GM20431 (cell line): Measurements from ENCODE around the gene PCNX2.

Source experiments
- in situ Hi-C: fragments of 300-500 bp; cut with MseI, MboI; formaldehyde crosslinking; loops from one replicate; pipeline ENCODE4 v1.15.0; 2020; ENCODE audit warnings: low sequenced_read_pairs; ENCODE audit not compliant: unreplicated experiment

The PCNX2 gene

GRCh38 chr1:233237647-233238046 lies 57.9 kb downstream of the PCNX2 start:
- in situ Hi-C loops: loop anchor here (25.0 kb wide), 1 partner anchor 600 kb away; the partner anchor contains the start of gene SIPA1L2

DNA sequence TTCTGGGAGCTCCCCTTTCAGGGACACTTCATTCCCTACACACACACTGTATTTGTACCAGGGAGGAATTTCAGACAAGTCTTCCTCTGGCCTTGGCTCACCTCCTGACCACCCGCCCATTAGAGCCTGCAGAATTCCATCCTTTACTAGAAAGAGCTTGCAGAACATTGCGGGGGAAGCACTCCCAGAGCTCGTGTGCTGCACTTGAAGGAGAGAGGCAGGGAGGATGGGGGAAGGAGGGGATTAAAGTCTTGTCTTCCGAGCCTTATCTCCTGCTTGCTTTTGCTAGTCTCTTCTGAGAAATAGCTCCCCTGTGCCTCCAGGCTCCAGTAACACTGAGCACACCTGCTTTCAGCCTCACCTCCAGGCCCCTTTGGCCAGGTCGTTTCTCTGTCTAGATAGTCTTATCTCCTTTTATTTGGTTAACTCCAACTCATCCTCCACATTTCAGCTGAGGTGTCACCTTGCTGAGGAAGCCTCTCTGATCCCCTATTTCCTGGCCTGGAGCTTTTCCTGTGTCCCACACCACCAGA lies 62.0 kb downstream of the PCNX2 start:
- in situ Hi-C loops: loop anchor here (25.0 kb wide), 1 partner anchor 596 kb away; the partner anchor contains the start of gene SIPA1L2

DNA sequence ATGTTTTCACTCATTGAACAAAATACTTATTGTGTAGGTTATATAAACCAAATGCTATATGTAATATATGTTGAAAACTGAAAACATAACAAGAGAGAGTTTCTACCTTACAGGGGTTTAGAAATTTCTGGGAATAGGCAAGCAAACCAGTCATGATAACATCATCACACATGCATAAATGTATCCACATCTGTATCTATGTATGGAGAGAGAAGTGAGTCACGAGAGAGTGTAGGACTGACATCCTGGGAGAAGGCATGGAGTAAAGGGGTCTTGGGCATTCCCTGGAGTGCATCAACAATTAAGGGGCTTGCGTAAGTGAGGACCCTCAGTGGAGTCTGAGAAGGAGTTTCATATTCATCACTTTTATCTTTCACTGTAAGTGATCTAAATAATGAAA lies 65.5 kb downstream of the PCNX2 start:
- in situ Hi-C loops: loop anchor here (25.0 kb wide), 1 partner anchor 593 kb away; the partner anchor contains the start of gene SIPA1L2

DNA sequence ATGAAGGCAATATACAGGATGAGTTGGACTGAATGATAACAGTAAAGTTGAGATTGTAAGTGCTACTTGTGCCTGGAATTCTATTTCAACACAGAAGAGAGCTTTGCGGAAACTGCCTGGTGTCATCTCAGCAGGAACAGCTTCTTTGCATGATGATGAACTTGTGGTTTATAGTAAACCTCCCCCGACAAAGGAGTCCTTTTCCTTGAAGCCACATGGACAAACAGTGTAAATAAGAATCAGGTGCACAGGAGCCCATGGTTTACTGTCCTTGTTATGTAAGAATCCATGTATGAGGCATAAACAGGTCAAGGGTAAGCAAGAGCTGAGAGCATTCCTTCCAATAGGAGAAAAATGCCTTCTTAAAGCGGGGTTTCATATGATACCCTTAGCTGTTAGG lies 66.2 kb downstream of the PCNX2 start:
- in situ Hi-C loops: loop anchor here (25.0 kb wide), 1 partner anchor 592 kb away; the partner anchor contains the start of gene SIPA1L2

- in situ Hi-C loops: loop anchor here (25.0 kb wide), 1 partner anchor 591 kb away; the partner anchor contains the start of gene SIPA1L2
Measured at GRCh38 chr1:233227930-233228465, 67.5 kb downstream of the PCNX2 start.

DNA sequence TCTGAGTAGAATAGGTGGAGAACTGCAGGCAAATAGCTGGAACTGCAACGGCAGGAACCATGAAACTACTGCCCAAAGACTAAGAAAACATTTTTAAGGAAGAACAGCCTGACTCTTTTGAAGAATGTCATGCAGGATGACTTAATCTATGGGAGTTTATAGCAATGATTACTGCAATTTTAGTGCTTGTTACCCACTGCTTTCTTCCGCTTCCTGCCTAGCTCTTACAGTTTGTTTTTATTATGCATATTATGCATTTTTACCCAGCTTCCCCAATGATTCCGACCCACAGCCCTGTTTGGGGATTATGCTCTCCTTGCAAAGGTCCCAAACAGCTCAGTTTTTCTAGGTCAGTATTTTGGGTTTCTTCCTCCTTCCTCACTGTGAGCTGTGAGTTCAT lies 71.2 kb downstream of the PCNX2 start:
- in situ Hi-C loops: no loop called here

- in situ Hi-C loops: no loop called here
Measured at GRCh38 chr1:233217832-233218231, 77.7 kb downstream of the PCNX2 start.

GRCh38 chr1:233216009-233216408 lies 79.5 kb downstream of the PCNX2 start:
- in situ Hi-C loops: no loop called here

DNA sequence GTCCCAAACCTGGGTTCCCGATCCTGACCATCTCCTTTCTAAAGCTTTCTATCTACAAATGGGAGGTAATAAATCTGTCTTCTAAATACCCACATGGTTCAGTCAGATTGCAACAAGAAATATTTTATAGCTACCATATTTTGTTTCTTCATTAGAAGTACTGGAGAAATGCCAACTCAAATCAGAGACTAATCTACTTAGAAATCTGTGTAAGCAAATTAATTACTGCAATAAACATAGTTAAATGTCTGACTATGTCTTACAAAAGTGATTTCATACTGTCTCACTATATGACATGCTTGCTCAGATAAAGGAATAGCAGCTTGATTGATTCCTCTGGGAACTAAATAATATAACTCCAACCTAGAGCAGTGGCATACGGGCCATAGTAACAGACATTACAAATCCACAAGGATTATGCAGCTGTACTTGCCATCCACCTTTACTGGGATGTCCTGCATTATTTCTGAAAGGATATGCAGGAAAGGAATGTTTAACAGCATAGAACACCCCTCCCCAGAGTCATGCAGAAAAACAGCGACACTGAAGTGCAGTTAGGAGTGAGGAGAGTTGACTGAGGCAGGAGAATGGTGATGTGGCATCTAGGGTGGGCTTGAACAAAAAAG lies 80.3 kb downstream of the PCNX2 start:
- in situ Hi-C loops: no loop called here

DNA sequence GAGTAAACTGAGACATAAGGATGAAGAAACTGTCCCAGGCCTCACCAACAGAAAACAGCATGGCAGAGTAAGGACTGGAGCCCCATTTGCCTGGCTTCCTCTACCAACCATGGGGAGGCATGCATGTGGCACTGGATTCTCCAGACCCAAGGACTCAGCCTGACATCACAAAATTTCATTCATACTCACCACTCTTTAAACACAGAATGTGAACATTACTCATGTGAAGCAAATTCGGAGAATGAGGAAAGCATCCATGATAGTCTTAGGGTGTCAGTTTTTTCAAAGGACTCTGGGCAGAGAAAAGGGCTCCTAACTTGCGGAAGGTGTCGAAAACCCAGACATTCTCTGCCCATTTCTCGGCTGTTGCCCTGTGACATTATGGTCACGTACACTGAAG lies 83.9 kb downstream of the PCNX2 start:
- in situ Hi-C loops: no loop called here

GRCh38 chr1:233211106-233211505 lies 84.4 kb downstream of the PCNX2 start:
- in situ Hi-C loops: no loop called here

DNA sequence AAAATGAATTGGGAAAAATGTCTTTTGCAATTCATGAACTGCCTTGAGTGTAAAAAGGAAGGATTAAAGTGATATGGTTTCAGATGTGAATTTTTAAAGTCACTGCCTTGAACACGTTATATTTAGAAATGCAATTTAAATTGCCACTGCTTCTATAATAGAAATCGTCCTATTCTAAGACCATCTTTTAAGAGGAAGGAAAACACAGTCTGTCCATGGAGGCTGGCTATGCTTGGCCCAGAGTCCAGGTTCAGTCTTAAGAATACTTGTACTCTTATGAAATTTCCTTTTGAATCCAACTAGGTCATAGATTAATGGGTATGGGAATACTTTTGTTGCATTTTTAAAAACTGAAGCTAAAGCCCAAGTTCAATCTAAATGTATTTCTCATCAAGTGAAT lies 86.0 kb downstream of the PCNX2 start:
- in situ Hi-C loops: no loop called here

DNA sequence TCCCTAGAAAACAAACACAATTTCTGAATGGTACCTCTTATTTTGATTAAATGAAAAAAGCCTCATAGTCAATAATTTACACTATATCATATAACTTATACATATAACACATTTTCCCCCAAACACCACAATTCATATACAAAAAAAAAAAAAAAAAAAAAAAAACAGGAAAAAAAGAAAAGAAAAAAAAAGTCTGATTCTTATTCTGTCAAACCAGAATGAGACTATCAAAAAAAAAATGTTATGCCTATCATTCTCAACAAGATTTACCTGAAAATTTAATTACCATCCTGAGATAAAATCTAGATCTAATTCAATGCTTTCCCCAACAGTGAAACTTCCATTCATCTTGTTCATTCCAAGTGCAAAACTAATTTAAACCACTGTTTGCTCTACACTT lies 86.8 kb downstream of the PCNX2 start:
- in situ Hi-C loops: no loop called here

DNA sequence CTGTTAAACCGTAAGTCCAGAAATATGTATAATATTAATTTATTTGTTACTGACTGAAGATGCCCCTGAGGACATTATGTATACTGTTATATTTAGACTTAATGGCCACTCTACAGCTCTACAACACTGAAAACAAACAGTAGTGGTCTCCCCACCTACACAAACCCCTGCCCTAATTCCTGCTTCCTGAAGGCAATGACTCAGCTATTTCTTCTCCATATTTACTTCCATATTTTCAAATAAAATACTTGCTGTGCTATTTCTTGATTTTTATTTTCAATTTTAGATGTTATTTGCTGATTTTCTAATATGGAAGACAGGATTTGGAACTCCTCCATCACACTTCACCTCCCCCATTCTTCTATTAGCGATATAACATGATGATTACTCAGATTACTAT lies 97.6 kb downstream of the PCNX2 start:
- in situ Hi-C loops: no loop called here

DNA sequence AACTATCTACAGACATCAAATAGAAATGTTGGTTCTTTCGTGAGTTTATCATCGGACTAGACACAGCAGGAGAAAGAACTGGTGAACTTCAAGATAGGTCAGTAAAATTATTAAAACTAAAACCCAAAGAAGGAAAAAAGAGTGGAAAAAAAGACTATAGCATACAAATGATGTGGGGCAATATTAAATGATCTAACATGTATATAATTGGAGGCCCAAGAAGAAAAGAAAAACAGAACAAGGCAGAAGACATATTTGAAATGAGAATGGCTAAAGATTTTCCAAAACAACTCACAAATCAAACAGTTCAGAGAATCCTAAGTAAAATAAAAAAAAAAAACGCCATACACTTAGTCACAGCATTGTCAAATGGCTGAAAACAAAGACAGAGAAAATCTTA lies 101.8 kb downstream of the PCNX2 start:
- in situ Hi-C loops: no loop called here

GRCh38 chr1:233190987-233191386 lies 104.5 kb downstream of the PCNX2 start:
- in situ Hi-C loops: no loop called here

- in situ Hi-C loops: no loop called here
Measured at GRCh38 chr1:233189526-233189925, 106.0 kb downstream of the PCNX2 start.

DNA sequence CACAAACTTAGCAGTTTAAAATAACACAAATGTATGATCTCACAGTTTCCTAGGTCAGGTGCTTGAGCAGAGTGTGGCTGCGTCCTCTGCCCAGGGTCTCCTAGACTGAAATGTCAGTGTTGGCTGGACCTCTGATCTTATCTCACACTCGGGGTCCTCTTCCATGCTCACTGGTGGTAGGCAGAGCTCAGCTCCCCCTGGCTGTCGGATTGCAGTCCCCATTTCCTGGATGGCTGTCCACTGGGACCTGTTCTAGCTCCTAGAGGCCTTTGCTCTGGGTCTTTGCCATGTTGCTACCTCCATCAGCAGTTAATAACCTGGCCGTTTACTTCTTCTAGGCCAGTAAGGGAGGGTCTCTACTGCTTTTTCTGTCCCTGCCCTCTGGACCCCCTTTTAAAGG lies 107.5 kb downstream of the PCNX2 start:
- in situ Hi-C loops: no loop called here

DNA sequence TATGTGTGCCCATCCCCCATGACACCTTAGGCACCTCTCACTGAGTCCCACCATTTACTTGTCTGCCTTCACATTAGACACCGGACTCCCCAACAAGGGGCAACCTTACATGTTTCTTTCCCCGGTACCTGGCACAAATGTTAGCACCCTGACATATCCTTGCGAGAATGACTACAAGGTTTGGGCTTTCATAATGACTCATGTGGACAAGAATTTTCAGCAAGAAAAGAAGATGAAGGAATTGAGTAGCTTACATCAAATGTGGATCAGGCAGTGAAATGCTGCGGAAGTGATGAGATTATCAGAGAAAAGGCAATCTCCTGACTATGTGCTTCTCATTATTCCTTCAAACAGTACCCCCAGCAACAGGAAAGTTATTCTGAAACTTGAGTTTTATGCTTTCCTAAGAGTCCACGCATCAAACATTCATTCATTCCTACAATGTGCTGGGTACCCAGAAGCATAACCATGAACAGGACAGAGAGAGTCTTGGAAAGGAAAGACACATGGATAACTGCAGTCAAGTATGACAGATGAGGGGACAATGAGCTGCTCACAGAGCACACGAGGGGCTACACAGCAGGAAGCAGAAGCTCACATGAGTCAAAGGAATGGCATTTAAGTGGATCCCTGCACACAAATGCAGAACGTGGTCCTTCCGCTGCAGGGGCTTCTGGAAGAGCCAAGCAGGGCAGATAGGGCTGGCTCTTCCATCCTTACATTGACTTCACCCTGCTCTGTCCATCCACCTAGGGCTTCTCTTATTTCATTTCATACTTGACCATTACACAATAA lies 112.1 kb downstream of the PCNX2 start:
- in situ Hi-C loops: no loop called here

- in situ Hi-C loops: no loop called here
Measured at GRCh38 chr1:233182587-233182986, 112.9 kb downstream of the PCNX2 start.
